ENCODE data around the gene HSPA14.
"Not testable (repeated sequence)": the region's sequence is repeated elsewhere in the genome, so short reads cannot be mapped to it uniquely, and the experiment has no call there.

HSPA14 gene

DNA sequence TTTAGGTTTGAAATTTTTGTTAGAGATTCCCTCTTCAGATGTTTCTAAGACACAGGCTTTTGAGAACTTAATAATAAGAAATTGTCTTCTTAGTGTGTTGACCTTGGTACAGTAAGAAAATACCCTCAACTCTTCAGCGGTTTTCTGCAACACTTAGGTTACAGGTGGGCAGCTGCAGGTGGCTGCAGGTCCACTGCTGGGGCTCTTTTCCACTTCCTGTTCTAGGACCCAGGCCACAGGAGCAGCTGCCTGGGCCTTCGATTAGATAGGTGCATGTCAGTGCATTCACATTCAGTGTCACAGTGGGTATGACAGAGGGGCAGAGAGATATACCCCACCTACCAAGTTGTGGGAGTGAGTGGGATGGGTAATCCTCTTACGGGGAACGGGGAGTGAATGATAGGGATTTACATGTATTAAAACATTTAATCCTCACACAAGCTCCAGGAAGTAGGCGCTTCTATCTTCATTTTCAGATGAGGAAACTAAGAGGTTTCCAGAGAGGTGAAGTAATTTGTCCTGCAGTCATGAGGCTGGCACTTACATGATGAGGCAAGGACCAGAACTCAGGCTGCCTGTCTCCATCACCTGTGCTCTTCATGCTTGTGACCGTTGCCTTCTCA, 20.3 kb downstream of the HSPA14 start:
- TF ChIP-seq, protein P1, sequence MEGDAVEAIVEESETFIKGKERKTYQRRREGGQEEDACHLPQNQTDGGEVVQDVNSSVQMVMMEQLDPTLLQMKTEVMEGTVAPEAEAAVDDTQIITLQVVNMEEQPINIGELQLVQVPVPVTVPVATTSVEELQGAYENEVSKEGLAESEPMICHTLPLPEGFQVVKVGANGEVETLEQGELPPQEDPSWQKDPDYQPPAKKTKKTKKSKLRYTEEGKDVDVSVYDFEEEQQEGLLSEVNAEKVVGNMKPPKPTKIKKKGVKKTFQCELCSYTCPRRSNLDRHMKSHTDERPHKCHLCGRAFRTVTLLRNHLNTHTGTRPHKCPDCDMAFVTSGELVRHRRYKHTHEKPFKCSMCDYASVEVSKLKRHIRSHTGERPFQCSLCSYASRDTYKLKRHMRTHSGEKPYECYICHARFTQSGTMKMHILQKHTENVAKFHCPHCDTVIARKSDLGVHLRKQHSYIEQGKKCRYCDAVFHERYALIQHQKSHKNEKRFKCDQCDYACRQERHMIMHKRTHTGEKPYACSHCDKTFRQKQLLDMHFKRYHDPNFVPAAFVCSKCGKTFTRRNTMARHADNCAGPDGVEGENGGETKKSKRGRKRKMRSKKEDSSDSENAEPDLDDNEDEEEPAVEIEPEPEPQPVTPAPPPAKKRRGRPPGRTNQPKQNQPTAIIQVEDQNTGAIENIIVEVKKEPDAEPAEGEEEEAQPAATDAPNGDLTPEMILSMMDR (IDR thresholded peaks at IDR 0.05; ENCODE audit: insufficient read depth, missing control alignments), result no peak
- DNase-seq (ENCODE audit: insufficient read length, low spot score) (peak; percentile 33), FAIRE-seq (peak; percentile 98)

DNA sequence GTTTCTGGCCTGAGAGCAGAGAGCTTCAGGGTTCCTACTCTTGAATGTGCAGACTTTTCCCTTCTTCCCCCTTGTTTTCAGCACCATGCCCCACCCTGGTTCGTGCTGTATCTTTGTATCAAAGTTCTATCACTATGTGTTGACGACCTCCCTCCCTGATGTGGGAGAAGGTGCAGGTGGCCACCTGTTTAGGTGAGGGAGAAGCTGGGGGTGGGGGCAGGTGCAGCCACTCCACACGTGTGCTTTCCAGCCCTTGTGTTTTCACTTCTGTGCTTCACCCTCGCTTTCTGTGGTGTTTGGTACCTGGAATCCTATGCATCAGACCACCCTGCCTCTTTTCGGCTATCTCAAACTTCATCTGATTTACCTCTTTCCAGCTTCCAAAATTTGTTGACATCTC, 20.9 kb downstream of the HSPA14 start:
- TF ChIP-seq, protein P1 (IDR thresholded peaks at IDR 0.05; ENCODE audit: insufficient read depth, missing control alignments), result no peak
- no peak for FAIRE-seq

DNA sequence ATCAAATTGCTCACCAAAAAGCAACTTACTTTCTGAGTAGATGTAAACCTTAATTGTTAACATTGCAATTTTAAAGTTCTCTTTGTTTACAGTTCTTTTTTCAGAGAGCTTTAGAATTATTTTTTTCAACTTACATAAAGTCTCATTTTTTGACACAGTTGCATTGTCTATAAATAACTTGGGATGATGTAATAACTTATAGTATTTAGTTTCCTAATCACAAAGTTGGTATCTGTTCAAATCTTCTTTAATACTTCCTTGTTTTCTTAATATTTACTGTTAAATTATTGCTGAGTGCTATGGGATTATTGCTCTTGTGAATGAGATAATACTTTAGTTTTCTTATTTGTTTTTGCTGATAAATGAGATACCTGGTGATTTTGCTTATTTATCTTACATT, 21.7 kb downstream of the HSPA14 start:
- DNase-seq (ENCODE audit: insufficient read length, low spot score) (no peak), FAIRE-seq (peak; percentile 64)
- TF ChIP-seq, protein P1 (IDR thresholded peaks at IDR 0.05; ENCODE audit: insufficient read depth, missing control alignments), result no peak

More for the DNA sequence above, 20.9 kb downstream of the HSPA14 start:
- DNase-seq (ENCODE audit: insufficient read length, low spot score), result no peak

DNA sequence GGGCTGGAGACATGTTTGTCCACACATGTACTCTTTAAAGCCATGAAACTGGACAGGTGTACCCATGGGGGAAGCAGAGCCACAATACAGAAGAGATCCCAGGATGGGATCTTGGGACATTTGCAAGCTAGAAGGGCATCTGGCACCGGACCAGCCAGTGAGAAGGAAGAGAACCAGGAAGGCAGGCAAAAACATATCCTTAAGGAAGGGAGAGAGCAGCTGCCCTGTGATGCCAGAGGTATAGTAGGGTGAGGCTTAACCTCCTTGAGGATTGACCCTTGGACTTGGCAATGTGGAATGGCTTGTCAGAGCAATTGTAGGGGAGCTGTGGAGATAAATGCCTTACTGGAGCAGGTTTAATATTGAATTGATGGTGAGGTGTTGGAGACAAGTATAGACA, 22.7 kb downstream of the HSPA14 start:
- DNase-seq (ENCODE audit: insufficient read length, low spot score) (no peak), FAIRE-seq (no peak)
- TF ChIP-seq, protein P1 (IDR thresholded peaks at IDR 0.05; ENCODE audit: insufficient read depth, missing control alignments), result no peak

DNA sequence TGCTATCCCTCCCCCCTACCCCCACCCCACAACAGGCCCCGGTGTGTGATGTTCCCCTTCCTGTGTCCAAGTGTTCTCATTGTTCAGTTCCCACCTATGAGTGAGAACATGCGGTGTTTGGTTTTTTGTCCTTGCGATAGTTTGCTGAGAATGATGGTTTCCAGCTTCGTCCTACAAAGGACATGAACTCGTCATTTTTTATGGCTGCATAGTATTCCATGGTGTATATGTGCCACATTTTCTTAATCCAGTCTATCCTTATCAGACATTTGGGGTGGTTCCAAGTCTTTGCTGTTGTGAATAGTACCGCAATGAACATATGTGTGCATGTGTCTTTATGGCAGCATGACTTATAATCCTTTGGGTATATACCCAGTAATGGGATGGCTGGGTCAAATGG, 26.4 kb downstream of the HSPA14 start:
- FAIRE-seq; DNase-seq (ENCODE audit: insufficient read length, low spot score): not testable (repeated sequence)

DNA sequence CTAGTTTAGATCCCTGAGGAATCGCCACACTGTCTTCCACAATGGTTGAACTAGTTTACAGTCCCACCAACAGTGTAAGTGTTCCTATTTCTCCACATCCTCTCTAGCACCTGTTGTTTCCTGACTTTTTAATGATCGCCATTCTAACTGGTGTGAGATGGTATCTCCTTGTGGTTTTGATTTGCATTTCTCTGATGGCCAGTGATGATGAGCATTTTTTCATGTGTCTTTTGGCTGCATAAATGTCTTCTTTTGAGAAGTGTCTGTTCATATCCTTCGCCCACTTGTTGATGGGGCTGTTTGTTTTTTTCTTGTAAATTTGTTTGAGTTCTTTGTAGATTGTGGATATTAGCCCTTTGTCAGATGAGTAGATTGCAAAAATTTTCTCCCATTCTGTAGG, 26.8 kb downstream of the HSPA14 start:
- not testable (repeated sequence) for DNase-seq (ENCODE audit: insufficient read length, low spot score); FAIRE-seq

DNA sequence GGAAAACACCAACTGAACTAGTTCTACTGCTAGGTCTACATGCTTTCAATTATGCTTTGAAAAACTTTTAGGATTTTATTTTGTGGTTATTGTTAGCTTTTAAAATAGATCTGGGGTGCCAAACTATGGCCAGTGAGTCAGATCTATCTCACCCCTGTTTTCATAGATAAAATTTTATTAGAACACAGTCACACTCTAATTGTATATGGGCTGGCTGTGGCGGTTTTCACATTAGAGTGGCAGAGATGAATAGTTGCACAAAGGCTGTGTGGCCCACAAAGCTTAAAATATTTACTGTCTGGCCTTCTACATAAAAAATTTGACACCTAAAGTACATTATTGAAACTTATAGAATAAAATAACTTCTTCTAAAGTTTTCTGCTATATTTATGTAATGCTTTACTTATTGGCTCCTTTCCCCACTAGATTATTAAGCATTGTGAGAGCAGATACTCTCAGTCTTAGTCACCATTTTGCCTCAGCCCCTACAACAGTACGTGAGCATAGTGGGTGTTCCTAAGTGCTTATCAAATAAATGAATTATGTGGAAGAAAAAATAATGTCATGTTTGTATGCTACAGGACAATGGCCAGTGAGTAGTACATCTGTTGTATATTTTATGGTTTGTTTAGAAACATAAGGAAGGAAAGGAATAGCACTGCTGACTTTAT, 35.1 kb downstream of the HSPA14 start:
- TF ChIP-seq, protein P1 (IDR thresholded peaks at IDR 0.05; ENCODE audit: insufficient read depth, missing control alignments), result no peak
- no peak for FAIRE-seq
- no peak for DNase-seq (ENCODE audit: insufficient read length, low spot score)

DNA sequence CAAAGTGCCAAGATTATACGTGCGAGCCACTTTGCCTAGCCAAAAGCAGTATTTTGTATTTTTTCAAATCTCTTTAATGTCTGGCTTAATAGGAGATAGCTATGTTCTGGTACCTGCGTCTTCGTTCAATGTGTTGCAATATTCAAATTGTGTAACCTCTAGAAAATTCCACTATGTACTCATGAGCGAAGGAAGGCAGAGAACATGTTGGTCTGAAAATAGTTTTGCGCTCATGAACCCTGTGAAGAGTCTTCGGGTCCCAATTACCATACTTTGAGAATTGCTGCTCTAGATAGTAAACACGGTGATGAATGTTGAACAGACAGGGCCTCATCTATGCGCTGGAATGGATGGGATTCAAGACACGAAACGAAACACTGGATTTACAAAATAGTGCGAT, 37.8 kb downstream of the HSPA14 start:
- DNase-seq (ENCODE audit: insufficient read length, low spot score), result no peak
- TF ChIP-seq, protein P1 (IDR thresholded peaks at IDR 0.05; ENCODE audit: insufficient read depth, missing control alignments), result no peak
- no peak for FAIRE-seq
